ENCODE measurements around the gene RHBDF2. TPM values are rescaled to one million over a fixed set of nuclear protein-coding genes. Genes with fewer than 3 reads are reported as not detected.

RHBDF2 gene
- polyA plus RNA-seq, 3 donors = 36.9 to 124 (median 68.6) TPM

- Histone ChIP-seq H3K79me2 (ENCODE audit: insufficient read depth, low read length) (no peaks in the 10 kb centered on the region), H3K9ac (ENCODE audit: insufficient read depth, low read length, poor library complexity, severe bottlenecking) (no peak overlapping the region), H3K4me1 (ENCODE audit: control insufficient read depth in 1 of 2, insufficient read depth in 2 of 2, low read length in 2 of 2) (no peaks in the 10 kb centered on the region), H3K27me3 (ENCODE audit: control insufficient read depth in 2 of 2, insufficient read depth in 2 of 2, low read length in 2 of 2) (no peaks in the 10 kb centered on the region), H3K9me3 (replicated peaks in 1 of 2; ENCODE audit: control insufficient read depth in 1 of 2, insufficient read depth in 1 of 2, low read length in 2 of 2) (no peaks in the 10 kb centered on the region), H4K20me1 (ENCODE audit: insufficient read depth, low read length) (peaks cover 13% of the 10 kb centered on the region), H3K36me3 (replicated peaks in 1 of 2; ENCODE audit: control insufficient read depth in 1 of 2, insufficient read depth in 2 of 2, low read length in 2 of 2) (peaks cover 95 to 100% of the 10 kb centered on the region in 2 donors), H3K27ac (ENCODE audit: low read depth in 1 of 2, low read length in 2 of 2) (peak overlapping the region in 1 of 2 donors; percentile 14), H3K4me2 (replicated peaks; ENCODE audit: extremely low read depth, low read length, poor library complexity, severe bottlenecking) (no peak overlapping the region), H2AFZ (ENCODE audit: insufficient read depth, low read depth, low read length, poor library complexity, severe bottlenecking) (no peak overlapping the region), H3K4me3 (replicated peaks in 1 of 3; ENCODE audit: low read depth in 2 of 3, low read length in 3 of 3) (no peak overlapping the region)
- peak in 1 of 3 donors; percentile 45 for DNase-seq
- Mint-ChIP-seq H3K9me3 (no peaks in the 10 kb centered on the region), H3K4me1 (peaks cover 2% of the 10 kb centered on the region), H3K27me3 (ENCODE audit: low read depth in 3 of 3) (peaks cover 0 to 4% (median 0%) of the 10 kb centered on the region in 3 donors), H3K27ac (peak overlapping the region in 2 of 7 donors; percentile 9 to 86), H3K4me3 (no peak overlapping the region), H3K36me3 (peaks cover 79 to 98% of the 10 kb centered on the region in 2 donors)
- 91% methylated on average over 18 of the region's 18 CpGs for WGBS (ENCODE audit: insufficient coverage)
- intact Hi-C loops (cut with micrococcal nuclease) = no loop called here
- peak; percentile 52 for TF ChIP-seq CTCF (IDR thresholded peaks at IDR 0.05)
Measured at GRCh38 chr17:76473541-76473985, 27.7 kb downstream of the RHBDF2 start.

DNA sequence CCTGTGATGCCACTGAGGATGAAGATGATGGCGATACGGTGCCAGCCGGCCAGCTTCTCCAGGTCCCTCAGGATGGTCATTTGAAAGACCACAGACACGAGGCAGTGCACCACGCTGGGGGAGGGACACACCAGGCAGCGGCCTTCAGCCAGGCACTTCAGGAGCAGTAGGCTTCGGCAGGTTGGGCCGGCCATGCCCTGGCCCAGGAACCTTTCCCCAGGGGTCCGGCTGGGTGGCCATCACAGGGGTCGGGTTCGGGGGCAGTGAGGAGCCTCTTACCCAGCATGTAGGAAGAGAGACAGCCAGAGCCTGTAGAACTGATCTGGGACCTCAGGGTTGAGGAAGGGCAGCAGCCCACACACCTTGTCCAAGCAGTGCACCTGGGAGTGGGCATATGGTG lies 28.5 kb downstream of the RHBDF2 start:
- Histone ChIP-seq H3K4me1 (ENCODE audit: control insufficient read depth in 1 of 2, insufficient read depth in 2 of 2, low read length in 2 of 2) (no peaks in the 10 kb centered on the region), H3K4me3 (replicated peaks in 1 of 3; ENCODE audit: low read depth in 2 of 3, low read length in 3 of 3) (no peak overlapping the region), H3K27ac (ENCODE audit: low read depth in 1 of 2, low read length in 2 of 2) (peak overlapping the region in 1 of 2 donors; percentile 14), H3K9ac (ENCODE audit: insufficient read depth, low read length, poor library complexity, severe bottlenecking) (no peak overlapping the region), H3K9me3 (replicated peaks in 1 of 2; ENCODE audit: control insufficient read depth in 1 of 2, insufficient read depth in 1 of 2, low read length in 2 of 2) (no peaks in the 10 kb centered on the region), H3K36me3 (replicated peaks in 1 of 2; ENCODE audit: control insufficient read depth in 1 of 2, insufficient read depth in 2 of 2, low read length in 2 of 2) (peaks cover 87 to 92% of the 10 kb centered on the region in 2 donors), H4K20me1 (ENCODE audit: insufficient read depth, low read length) (peaks cover 13% of the 10 kb centered on the region), H3K4me2 (replicated peaks; ENCODE audit: extremely low read depth, low read length, poor library complexity, severe bottlenecking) (no peak overlapping the region), H3K79me2 (ENCODE audit: insufficient read depth, low read length) (no peaks in the 10 kb centered on the region), H3K27me3 (ENCODE audit: control insufficient read depth in 2 of 2, insufficient read depth in 2 of 2, low read length in 2 of 2) (no peaks in the 10 kb centered on the region), H2AFZ (ENCODE audit: insufficient read depth, low read depth, low read length, poor library complexity, severe bottlenecking) (no peak overlapping the region)
- Mint-ChIP-seq H3K4me3 (no peak overlapping the region), H3K27me3 (ENCODE audit: low read depth in 3 of 3) (peaks cover 0 to 4% (median 0%) of the 10 kb centered on the region in 3 donors), H3K9me3 (no peaks in the 10 kb centered on the region), H3K36me3 (peaks cover 71 to 92% of the 10 kb centered on the region in 2 donors), H3K27ac (peak overlapping the region in 1 of 7 donors; percentile 42), H3K4me1 (peaks cover 2% of the 10 kb centered on the region)
- 98% methylated on average over 11 of the region's 11 CpGs for WGBS (ENCODE audit: insufficient coverage)
- no peak for DNase-seq
- no peak for TF ChIP-seq CTCF (IDR thresholded peaks at IDR 0.05)
- intact Hi-C loops (cut with micrococcal nuclease) = no loop called here
